CD14-positive monocyte (primary cell): ENCODE data around the gene EVA1B. TPM values are rescaled to one million over a fixed set of nuclear protein-coding genes. Genes with fewer than 3 reads are reported as not detected.

Experiments
- DNase-seq, 3 donors: peaks; one replicate each; pipeline ENCODE4 v3.0.0-alpha.2; 2011 to 2022
- H2AFZ ChIP-seq: 2 replicates; pipeline ENCODE4 v1.6.0; 2012; ENCODE audit warnings: mild to moderate bottlenecking, low read depth, low read length, inconsistent platforms; ENCODE audit not compliant: insufficient read depth, poor library complexity, severe bottlenecking
- H3K27ac ChIP-seq, 2 donors: 1 replicate in 1 of 2; 2 replicates in 1 of 2; pipeline ENCODE4 v1.5.1; 2012 to 2013; ENCODE audit warnings: low read length in 2 of 2, control low read depth in 1 of 2, inconsistent platforms in 1 of 2, low read depth in 1 of 2, mild to moderate bottlenecking in 1 of 2
- H3K27me3 ChIP-seq, 2 donors: one replicate each; pipeline versions ENCODE4 v1.6.0 to v1.6.1; 2011 to 2013; ENCODE audit warnings: low read length in 2 of 2; ENCODE audit not compliant: control insufficient read depth in 2 of 2, insufficient read depth in 2 of 2
- H3K36me3 ChIP-seq, 2 donors: replicated peaks in 1 of 2; 1 replicate in 1 of 2; 2 replicates in 1 of 2; pipeline versions ENCODE4 v1.5.1 to v1.6.1; 2012 to 2013; ENCODE audit warnings: low read length in 2 of 2, control low read depth in 1 of 2, inconsistent platforms in 1 of 2, mild to moderate bottlenecking in 1 of 2; ENCODE audit not compliant: insufficient read depth in 2 of 2, control insufficient read depth in 1 of 2
- H3K4me1 ChIP-seq, 2 donors: 1 replicate in 1 of 2; 2 replicates in 1 of 2; pipeline versions ENCODE4 v1.5.1 to v1.6.1; 2012 to 2013; ENCODE audit warnings: low read length in 2 of 2, control low read depth in 1 of 2, inconsistent platforms in 1 of 2, mild to moderate bottlenecking in 1 of 2, moderate library complexity in 1 of 2; ENCODE audit not compliant: insufficient read depth in 2 of 2, control insufficient read depth in 1 of 2
- H3K4me2 ChIP-seq: replicated peaks from 2 replicates; pipeline ENCODE3; 2012; ENCODE audit warnings: low read length, moderate library complexity, mild to moderate bottlenecking; ENCODE audit not compliant: poor library complexity, severe bottlenecking; ENCODE audit errors: extremely low read depth
- H3K4me3 ChIP-seq, 3 experiments: fragments of 200-600 bp in 1 of 3; sonication (generic) in 1 of 3; replicated peaks in 1 of 3; 1 replicate in 2 of 3; 2 replicates in 1 of 3; pipeline ENCODE4 v1.5.1; 2011 to 2013; ENCODE audit warnings: low read length in 3 of 3, mild to moderate bottlenecking in 3 of 3, control low read depth in 2 of 3, low read depth in 2 of 3, inconsistent platforms in 1 of 3, moderate library complexity in 1 of 3
- H3K79me2 ChIP-seq: 2 replicates; pipeline ENCODE4 v1.6.0; 2012; ENCODE audit warnings: mild to moderate bottlenecking, control low read depth, inconsistent platforms, low read length, moderate library complexity; ENCODE audit not compliant: insufficient read depth
- H3K9ac ChIP-seq: 2 replicates; pipeline ENCODE4 v1.6.0; 2017; ENCODE audit warnings: low read length, mild to moderate bottlenecking; ENCODE audit not compliant: insufficient read depth, poor library complexity, severe bottlenecking
- H3K9me3 ChIP-seq, 2 donors: replicated peaks in 1 of 2; 1 replicate in 1 of 2; 2 replicates in 1 of 2; pipeline versions ENCODE4 v1.5.1 to v1.6.1; 2012 to 2013; ENCODE audit warnings: low read length in 2 of 2, control low read depth in 1 of 2; ENCODE audit not compliant: control insufficient read depth in 1 of 2, insufficient read depth in 1 of 2
- H4K20me1 ChIP-seq: 2 replicates; pipeline ENCODE4 v1.6.0; 2012; ENCODE audit warnings: mild to moderate bottlenecking, low read length, control low read depth, moderate library complexity; ENCODE audit not compliant: insufficient read depth
- H3K27ac Mint-ChIP-seq, 7 donors: one replicate each; pipeline ENCODE4 v1.8.0; 2020; ENCODE audit warnings: mild to moderate bottlenecking in 7 of 7, mixed read lengths in 7 of 7, moderate library complexity in 6 of 7, inconsistent platforms in 2 of 7
- H3K27me3 Mint-ChIP-seq, 3 donors: one replicate each; pipeline ENCODE4 v1.8.0; 2021 to 2022; ENCODE audit warnings: low read depth in 3 of 3, mild to moderate bottlenecking in 3 of 3, mixed read lengths in 3 of 3, moderate library complexity in 3 of 3, inconsistent platforms in 1 of 3
- H3K36me3 Mint-ChIP-seq, 2 donors: one replicate each; pipeline ENCODE4 v1.8.0; 2020; ENCODE audit warnings: mixed read lengths in 2 of 2, inconsistent platforms in 1 of 2, mild to moderate bottlenecking in 1 of 2
- H3K4me1 Mint-ChIP-seq: one replicate; pipeline ENCODE4 v1.8.0; 2020; ENCODE audit warnings: mild to moderate bottlenecking, mixed read lengths
- H3K4me3 Mint-ChIP-seq, 2 donors: one replicate each; pipeline ENCODE4 v1.8.0; 2020; ENCODE audit warnings: mild to moderate bottlenecking in 2 of 2, mixed read lengths in 2 of 2, moderate library complexity in 1 of 2
- H3K9me3 Mint-ChIP-seq, 7 donors: one replicate each; pipeline ENCODE4 v1.8.0; 2020 to 2022; ENCODE audit warnings: mixed read lengths in 7 of 7, mild to moderate bottlenecking in 6 of 7, moderate library complexity in 6 of 7, inconsistent platforms in 2 of 7
- CTCF ChIP-seq: fragments of 200-600 bp; IDR thresholded peaks from one replicate; pipeline ENCODE4 v1.8.0; 2022; ENCODE audit warnings: antibody characterized with exemption, mild to moderate bottlenecking
- WGBS: methylation state at CpG from one replicate; pipeline ENCODE4 v1.1.5; 2013; ENCODE audit warnings: missing lambda C conversion rate; ENCODE audit not compliant: insufficient coverage; 5-methylcytosine and 5-hydroxymethylcytosine counted together
- intact Hi-C, 2 donors: fragments of 100-400 bp; cut with micrococcal nuclease; formaldehyde crosslinking; loops; one replicate each; pipeline versions ENCODE4 v1.15.0 to v1.15.1; 2023
- polyA minus RNA-seq: library from RNA; depleted of rRNA, polyadenylated mRNA; stranded (reverse); fragments of >200 nt; gene quantifications from 2 replicates; pipeline ENCODE4 v1.2.3, GENCODE V29; 2012
- polyA plus RNA-seq, 3 donors: library from polyadenylated mRNA; depleted of rRNA in 1 of 3; unstranded in 2 of 3; stranded (reverse) in 1 of 3; fragments of 300-500 nt in 2 of 3; fragments of >200 nt in 1 of 3; fragmentation: Illumina TruSeq in 2 of 3; gene quantifications; 1 replicate in 2 of 3; 2 replicates in 1 of 3; pipeline ENCODE4 v1.2.3, GENCODE V29; 2012 to 2021
- total RNA-seq, 12 experiments: library from RNA in 1 of 12; stranded (reverse) in 1 of 12; fragments of 120-200 nt in 1 of 12; gene quantifications; one replicate each; pipeline ENCODE4 v1.2.4 and lab custom pipeline; 2013 to 2026; ENCODE audit warnings: mixed read lengths in 6 of 12, inconsistent platforms in 1 of 12

EVA1B gene
- total RNA-seq (2013): 26.1 TPM
- 10 to 100 TPM; 13.7 to 19.1 (median 16.6) TPM for polyA plus RNA-seq
- polyA minus RNA-seq: 37.7 and 50.4 TPM in 2 replicates
- 4.4 to 41.2 (median 10.8) reads per million in 11 experiments for total RNA-seq (lab: John Stamatoyannopoulos, UW)

- no peaks in the 10 kb centered on the region for H3K36me3 ChIP-seq
- peaks cover 0 to 17% of the 10 kb centered on the region in 2 donors for H3K27me3 ChIP-seq
- no peak for TF ChIP-seq CTCF
- peaks cover 35 to 46% of the 10 kb centered on the region in 2 donors for H3K4me1 ChIP-seq
- H3K79me2 ChIP-seq: no peaks in the 10 kb centered on the region
- Mint-ChIP-seq H3K4me3 (peak within 1 kb of the TSS; percentile 79 to 87), H3K9me3 (peaks cover 0 to 3% (median 0%) of the 10 kb centered on the region in 7 donors), H3K27me3 (peaks cover 23 to 46% (median 28%) of the 10 kb centered on the region in 3 donors), H3K4me1 (peaks cover 37% of the 10 kb centered on the region), H3K36me3 (peaks cover 0 to 5% of the 10 kb centered on the region in 2 donors), H3K27ac (peak within 1 kb of the TSS in 5 of 7 donors; percentile 21 to 82 (median 70))
- peaks cover 14% of the 10 kb centered on the region for H4K20me1 ChIP-seq
- H3K9ac ChIP-seq: peak within 1 kb of the TSS; percentile 67
- peak within 1 kb of the TSS; percentile 45 to 82 (median 68) for H3K4me3 ChIP-seq
- no peaks in the 10 kb centered on the region for H3K9me3 ChIP-seq
- no peak within 1 kb of the TSS for H3K27ac ChIP-seq
- H3K4me2 ChIP-seq: peak within 1 kb of the TSS; percentile 92
- peak in 2 of 3 donors; percentile 37 to 42 for DNase-seq
- intact Hi-C loops: no loop called here
- WGBS: 2% methylated on average over 12 of the region's 36 CpGs
- H2AFZ ChIP-seq: peak within 1 kb of the TSS; percentile 85
Measured at GRCh38 chr1:36323636-36324352, at the start of gene EVA1B. TSS of gene EVA1B (minus strand) at chr1:36323645. CDS start at chr1:36323037, 608 bp downstream.

GRCh38 chr1:36372617-36373016 is 49.2 kb upstream of the EVA1B start:
- Histone ChIP-seq H3K36me3 (peaks cover 0 to 17% of the 10 kb centered on the region in 2 donors), H3K79me2 (peaks cover 76% of the 10 kb centered on the region), H3K27ac (peak overlapping the region; percentile 98 to 100), H3K9me3 (no peaks in the 10 kb centered on the region), H3K4me3 (peak overlapping the region in 1 of 3 experiments; percentile 68), H3K9ac (peak overlapping the region; percentile 95), H3K4me2 (peak overlapping the region; percentile 75), H2AFZ (no peak overlapping the region), H4K20me1 (peaks cover 3% of the 10 kb centered on the region), H3K27me3 (no peaks in the 10 kb centered on the region), H3K4me1 (peaks cover 77 to 83% of the 10 kb centered on the region in 2 donors)
- TF ChIP-seq CTCF: no peak
- H3K27me3 Mint-ChIP-seq: no peaks in the 10 kb centered on the region
- no peak overlapping the region for H3K4me3 Mint-ChIP-seq
- peak overlapping the region; percentile 98 to 100 (median 99) for H3K27ac Mint-ChIP-seq
- intact Hi-C loops: no loop called here
- DNase-seq: peak in 1 of 3 donors; percentile 30
- peaks cover 72% of the 10 kb centered on the region for H3K4me1 Mint-ChIP-seq
- 100% methylated on average over 1 of the region's 3 CpGs for WGBS
- H3K36me3 Mint-ChIP-seq: peaks cover 30 to 42% of the 10 kb centered on the region in 2 donors
- H3K9me3 Mint-ChIP-seq: no peaks in the 10 kb centered on the region
